GM12873 (cell line): ENCODE measurements around the gene FTL.

ENCODE experiments used
- TF ChIP-seq, protein P1 (sequence below): IDR thresholded peaks from 2 replicates; pipeline ENCODE4 v1.5.1; 2012; ENCODE audit warnings: low read depth, mild to moderate bottlenecking, moderate library complexity, low read length, control low read depth; ENCODE audit not compliant: insufficient read depth; ENCODE audit errors: missing control alignments

Gene FTL

GRCh38 chr19:48959341-48960239 is 5.5 kb upstream of the FTL start:
- TF ChIP-seq, protein P1, sequence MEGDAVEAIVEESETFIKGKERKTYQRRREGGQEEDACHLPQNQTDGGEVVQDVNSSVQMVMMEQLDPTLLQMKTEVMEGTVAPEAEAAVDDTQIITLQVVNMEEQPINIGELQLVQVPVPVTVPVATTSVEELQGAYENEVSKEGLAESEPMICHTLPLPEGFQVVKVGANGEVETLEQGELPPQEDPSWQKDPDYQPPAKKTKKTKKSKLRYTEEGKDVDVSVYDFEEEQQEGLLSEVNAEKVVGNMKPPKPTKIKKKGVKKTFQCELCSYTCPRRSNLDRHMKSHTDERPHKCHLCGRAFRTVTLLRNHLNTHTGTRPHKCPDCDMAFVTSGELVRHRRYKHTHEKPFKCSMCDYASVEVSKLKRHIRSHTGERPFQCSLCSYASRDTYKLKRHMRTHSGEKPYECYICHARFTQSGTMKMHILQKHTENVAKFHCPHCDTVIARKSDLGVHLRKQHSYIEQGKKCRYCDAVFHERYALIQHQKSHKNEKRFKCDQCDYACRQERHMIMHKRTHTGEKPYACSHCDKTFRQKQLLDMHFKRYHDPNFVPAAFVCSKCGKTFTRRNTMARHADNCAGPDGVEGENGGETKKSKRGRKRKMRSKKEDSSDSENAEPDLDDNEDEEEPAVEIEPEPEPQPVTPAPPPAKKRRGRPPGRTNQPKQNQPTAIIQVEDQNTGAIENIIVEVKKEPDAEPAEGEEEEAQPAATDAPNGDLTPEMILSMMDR: no peak

DNA sequence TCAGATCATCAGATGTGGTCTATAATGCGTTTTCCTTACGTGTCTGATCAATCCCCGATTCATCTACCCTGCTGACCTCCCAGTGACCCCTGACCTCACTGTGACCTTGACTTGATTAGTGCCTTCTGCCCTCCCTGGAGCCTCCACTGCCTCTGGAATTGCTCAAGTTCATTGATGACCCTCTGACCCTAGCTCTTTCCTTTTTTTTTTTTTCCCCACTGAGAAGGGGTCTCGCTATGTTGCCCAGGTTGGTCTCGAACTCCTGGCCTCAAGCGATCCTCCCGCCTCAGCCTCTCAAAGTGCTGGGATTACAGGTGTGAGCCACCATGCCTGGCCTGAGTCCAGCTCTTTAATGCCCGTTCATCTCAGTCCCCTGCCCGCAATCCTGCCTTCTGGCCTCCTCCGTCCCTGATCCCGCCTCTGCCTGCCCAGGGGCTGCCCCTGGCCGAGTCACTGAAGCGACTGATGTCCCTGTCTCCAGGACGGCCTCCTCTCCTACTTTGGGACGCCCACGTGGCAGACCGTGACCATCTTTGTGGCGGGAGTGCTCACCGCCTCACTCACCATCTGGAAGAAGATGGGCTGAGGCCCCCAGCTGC is 4.0 kb upstream of the FTL start:
- TF ChIP-seq, protein P1: no peak

DNA sequence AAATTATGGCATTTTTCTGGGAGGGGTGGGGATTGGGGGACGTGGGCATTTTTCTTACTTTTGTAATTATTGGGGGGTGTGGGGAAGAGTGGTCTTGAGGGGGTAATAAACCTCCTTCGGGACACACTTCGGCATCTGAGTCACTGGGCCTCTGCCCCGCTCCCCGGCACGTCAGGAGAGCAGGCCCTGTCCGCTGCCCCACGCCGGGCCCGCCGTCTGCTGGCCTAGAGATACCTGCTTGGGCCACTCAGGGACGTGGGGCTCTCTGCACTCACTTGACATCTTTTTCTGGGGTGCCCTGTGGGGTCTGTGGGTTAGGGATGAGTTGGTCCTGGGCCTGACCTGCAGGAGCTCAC is 3.5 kb upstream of the FTL start:
- TF ChIP-seq, protein P1: no peak

- TF ChIP-seq, protein P1: no peak
Measured at GRCh38 chr19:48962029-48962848, 2.9 kb upstream of the FTL start.

- TF ChIP-seq, protein P1: no peak
Measured at GRCh38 chr19:48962849-48963165, 2.3 kb upstream of the FTL start.

GRCh38 chr19:48963371-48964204 is 1.5 kb upstream of the FTL start:
- TF ChIP-seq, protein P1: no peak
